Raji (cell line): Measurements from ENCODE around the gene STPG1.

Experiments used
- POLR2A ChIP-seq: IDR thresholded peaks from 2 replicates; pipeline ENCODE4 v1.6.1; 2011; ENCODE audit warnings: low read depth, low read length, control low read depth; ENCODE audit not compliant: insufficient read depth

Gene STPG1, protein sequence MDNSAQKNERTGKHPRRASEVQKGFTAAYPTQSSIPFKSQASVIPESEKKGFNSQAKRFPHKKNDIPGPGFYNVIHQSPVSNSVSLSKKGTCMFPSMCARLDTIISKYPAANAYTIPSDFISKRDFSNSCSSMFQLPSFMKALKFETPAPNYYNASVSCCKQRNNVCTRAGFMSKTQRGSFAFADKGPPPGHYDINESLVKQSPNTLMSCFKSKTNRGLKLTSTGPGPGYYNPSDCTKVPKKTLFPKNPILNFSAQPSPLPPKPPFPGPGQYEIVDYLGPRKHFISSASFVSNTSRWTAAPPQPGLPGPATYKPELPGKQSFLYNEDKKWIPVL

GRCh38 chr1:24413350-24414163 lies at the start of gene STPG1:
STPG1 (minus strand) TSS chr1:24413782; CDS start chr1:24401388, 12,394 bp downstream.
- TF ChIP-seq POLR2A, result peak; percentile 70

DNA sequence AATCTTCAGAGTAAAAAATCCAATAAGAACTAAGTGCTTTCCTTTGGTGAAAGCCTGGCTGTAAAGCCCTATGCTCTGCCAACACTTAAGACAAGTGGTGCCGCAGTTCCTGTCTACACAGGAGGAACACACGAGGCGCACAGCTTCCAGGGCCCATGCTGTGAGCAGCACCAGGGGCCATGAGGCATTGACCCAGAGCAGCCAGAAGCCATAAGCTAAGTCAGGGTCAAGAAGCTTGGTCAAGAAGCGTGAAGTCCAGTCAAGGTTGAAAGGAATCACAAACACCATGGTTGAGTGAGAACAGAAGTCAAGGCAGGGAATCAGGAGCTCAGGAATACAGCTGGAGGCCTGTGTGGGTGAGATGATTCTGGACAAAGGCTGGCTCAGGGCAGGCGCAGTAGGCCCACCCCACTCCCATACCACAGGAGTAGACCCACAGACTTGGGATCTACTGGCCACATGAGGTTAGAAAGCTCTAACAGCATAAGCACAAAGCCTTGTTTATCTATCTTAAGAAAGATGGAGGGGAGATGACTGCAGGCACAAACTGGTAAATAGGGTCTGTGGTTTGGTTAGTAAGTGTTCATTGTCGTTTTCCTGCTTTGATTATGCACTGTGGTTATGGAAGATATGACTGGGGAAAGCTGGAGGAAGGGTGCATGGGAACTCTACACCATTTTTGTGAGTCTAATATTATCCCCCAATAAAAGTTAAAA lies 46.1 kb upstream of the STPG1 start:
- TF ChIP-seq POLR2A, result no peak

DNA sequence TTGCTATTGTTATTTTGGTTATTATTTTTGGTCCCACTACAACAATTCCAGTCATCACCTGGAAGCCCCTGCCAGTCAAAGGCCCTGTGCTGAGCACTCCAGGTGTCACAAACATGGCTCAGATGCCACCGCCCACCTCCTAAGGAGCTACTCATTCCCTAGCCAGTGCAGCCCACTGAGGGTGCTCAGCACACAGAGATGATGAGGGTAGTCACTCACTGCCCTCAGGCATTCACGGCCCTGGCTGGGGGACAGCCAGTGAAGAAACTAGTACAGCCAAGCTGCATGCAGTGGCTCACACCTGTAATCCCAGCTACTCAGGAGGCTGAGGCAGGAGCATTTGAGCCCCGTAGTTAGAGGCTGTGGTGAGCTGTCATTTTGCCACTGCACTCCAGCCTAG lies 44.3 kb upstream of the STPG1 start:
- no peak for TF ChIP-seq POLR2A

GRCh38 chr1:24455272-24455671 lies 41.7 kb upstream of the STPG1 start:
- TF ChIP-seq POLR2A, result no peak

DNA sequence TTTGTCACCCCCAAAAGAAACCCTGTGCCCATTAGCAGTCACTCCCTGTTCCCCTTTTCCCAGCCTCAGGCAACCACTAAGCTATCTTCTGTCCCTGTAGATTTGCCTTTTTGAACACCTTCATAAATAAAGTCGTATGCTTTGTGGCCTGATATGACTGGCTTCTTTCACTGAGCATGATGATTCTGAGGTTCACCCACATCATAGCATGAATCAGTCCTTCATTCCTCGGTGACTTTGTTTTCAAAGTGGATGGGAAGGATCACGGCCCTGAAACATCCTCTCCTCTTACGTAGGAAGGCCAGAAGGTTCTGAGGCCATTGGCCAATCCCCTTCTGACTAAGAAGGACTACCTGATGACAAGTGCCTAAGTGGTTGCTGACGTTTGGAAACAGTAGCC lies 41.1 kb upstream of the STPG1 start:
- no peak for TF ChIP-seq POLR2A

GRCh38 chr1:24452922-24453485 lies 39.4 kb upstream of the STPG1 start:
- TF ChIP-seq POLR2A, result no peak

DNA sequence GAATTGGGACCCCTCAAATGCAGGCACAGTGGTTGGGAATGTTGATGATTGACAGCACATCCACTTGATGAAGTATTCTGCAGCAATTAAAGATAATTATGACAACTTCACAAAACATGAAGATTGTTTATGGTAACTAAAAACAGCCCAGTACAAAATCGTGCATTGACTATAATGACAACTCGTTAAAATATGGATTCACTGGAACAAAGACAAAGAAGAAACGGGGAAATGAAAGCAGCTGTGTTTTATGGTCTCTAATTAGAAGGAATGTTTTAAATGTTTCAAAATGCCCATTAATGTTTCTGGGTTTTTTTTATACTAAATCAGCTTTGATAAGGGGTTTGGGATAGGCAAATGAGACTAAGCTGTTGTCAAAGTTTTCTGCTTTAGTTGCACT lies 38.2 kb upstream of the STPG1 start:
- TF ChIP-seq POLR2A, result no peak

- no peak for TF ChIP-seq POLR2A
Observed at GRCh38 chr1:24450857-24451397, 37.3 kb upstream of the STPG1 start.

- TF ChIP-seq POLR2A, result no peak
Observed at GRCh38 chr1:24450316-24450715, 36.7 kb upstream of the STPG1 start.

- no peak for TF ChIP-seq POLR2A
Observed at GRCh38 chr1:24443241-24443656, 29.7 kb upstream of the STPG1 start.

DNA sequence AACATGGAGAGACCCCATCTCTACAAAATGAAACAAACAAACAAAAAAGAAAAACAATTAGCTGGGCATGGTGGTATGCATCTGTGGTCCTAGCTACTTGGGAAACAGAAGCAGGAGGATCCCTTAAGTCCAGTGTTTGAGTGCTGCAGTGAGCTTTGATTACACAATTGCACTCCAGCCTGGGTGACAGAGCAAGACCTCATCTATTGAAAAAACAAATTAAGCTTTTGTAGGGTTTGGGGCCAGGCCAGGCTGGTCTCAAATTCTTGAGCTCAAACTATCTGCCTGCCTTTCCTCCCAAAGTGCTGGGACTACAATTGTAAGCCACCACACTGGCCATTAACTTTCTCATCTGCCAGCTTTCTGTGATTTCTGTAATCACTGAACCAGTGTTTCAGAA lies 29.2 kb upstream of the STPG1 start:
- TF ChIP-seq POLR2A, result no peak

GRCh38 chr1:24441996-24442668 lies 28.6 kb upstream of the STPG1 start:
- no peak for TF ChIP-seq POLR2A

DNA sequence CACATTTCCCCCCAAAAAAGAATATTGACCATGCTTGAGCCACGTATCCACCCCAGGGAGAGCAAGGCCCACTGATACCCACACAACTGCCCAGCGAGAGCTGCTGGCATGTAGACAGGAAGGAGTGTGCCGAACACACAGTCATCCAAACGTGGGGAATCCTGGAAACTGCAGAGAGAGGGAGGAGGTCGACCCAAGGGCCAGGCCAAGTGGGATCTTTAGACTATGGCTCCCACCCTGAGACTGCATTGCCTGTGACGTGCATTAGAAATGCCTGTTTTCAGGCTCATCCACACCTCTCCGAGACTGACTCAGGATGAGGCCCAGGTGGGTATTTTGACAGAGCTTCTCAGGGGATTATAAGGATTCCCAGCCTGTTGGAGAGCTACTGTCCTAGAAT lies 27.9 kb upstream of the STPG1 start:
- no peak for TF ChIP-seq POLR2A

GRCh38 chr1:24440436-24440835 lies 26.9 kb upstream of the STPG1 start:
- TF ChIP-seq POLR2A, result no peak
